ENCODE measurements around the gene BLNK.
A peak's percentile ranks its signal among the peaks of the same experiment; 100 is the strongest.

BLNK gene

DNA sequence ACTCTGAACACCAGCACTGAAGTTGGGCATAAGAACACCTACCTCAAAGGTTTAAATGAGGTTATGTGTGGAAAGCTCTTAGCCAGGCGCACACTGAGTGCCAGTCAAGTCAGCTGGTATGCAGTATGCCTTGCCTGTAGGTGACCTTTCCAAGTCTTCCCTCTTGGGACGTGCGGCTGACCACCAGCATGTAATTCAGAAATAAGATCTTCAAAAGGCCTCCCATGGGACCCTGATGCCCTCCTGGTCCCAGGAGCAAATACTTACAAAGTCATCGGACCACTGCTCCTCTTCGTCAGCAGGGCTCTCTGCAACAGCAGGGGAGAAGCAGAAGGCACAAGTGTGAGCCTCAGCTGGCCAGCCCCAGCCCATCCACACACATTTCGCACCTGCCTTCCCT, 40.8 kb downstream of the BLNK start:
- H3K27me3 ChIP-seq (replicated peaks; ENCODE audit: control insufficient read depth, insufficient read depth, low read length, poor library complexity, severe bottlenecking) = no peaks in the 10 kb centered on the region
- no peak overlapping the region for H3K4me3 ChIP-seq (ENCODE audit: insufficient read depth, low read depth, low read length, poor library complexity, severe bottlenecking)
- no peak overlapping the region for H3K27ac ChIP-seq (ENCODE audit: insufficient read depth, low read length, poor library complexity, severe bottlenecking)

DNA sequence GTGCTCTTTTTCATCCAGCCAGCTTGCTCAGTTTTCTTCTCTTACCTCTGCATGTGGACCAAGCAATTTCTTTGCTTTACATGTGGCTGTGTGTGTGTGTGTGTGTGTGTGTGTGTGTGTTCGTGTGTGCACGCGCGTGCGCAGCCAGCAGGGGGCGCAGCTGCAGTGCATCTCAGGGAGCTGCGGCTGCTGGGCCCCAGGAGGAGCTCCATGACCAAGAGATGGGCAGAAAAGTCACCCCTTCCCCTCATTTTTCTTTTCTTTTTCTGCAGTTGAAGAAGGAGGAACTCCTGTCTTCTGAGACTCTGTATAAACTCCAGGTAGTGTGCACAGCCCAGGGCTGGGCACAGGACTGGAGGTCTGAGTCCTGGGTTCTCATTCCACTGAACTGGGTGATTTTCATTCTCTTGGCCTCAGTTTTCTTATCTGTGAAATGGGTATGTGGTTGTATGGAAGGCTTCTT, 41.8 kb downstream of the BLNK start:
- H3K27me3 ChIP-seq (replicated peaks; ENCODE audit: control insufficient read depth, insufficient read depth, low read length, poor library complexity, severe bottlenecking) = no peaks in the 10 kb centered on the region

More for the DNA sequence above, 40.8 kb downstream of the BLNK start:
- no peak for DNase-seq
- no peaks in the 10 kb centered on the region for H3K4me1 ChIP-seq (ENCODE audit: control insufficient read depth, insufficient read depth, low read length, poor library complexity, severe bottlenecking)
- no peaks in the 10 kb centered on the region for H3K36me3 ChIP-seq (ENCODE audit: control insufficient read depth, insufficient read depth, low read length)
- no peaks in the 10 kb centered on the region for H3K9me3 ChIP-seq (ENCODE audit: control insufficient read depth, low read length)

GRCh38 chr10:96228408-96228994, 42.9 kb downstream of the BLNK start:
- H3K36me3 ChIP-seq (ENCODE audit: control insufficient read depth, insufficient read depth, low read length) = no peaks in the 10 kb centered on the region
- DNase-seq = no peak
- no peak overlapping the region for H3K27ac ChIP-seq (ENCODE audit: insufficient read depth, low read length, poor library complexity, severe bottlenecking)
- no peaks in the 10 kb centered on the region for H3K4me1 ChIP-seq (ENCODE audit: control insufficient read depth, insufficient read depth, low read length, poor library complexity, severe bottlenecking)
- no peaks in the 10 kb centered on the region for H3K27me3 ChIP-seq (replicated peaks; ENCODE audit: control insufficient read depth, insufficient read depth, low read length, poor library complexity, severe bottlenecking)
- no peak overlapping the region for H3K4me3 ChIP-seq (ENCODE audit: insufficient read depth, low read depth, low read length, poor library complexity, severe bottlenecking)
- no peaks in the 10 kb centered on the region for H3K9me3 ChIP-seq (ENCODE audit: control insufficient read depth, low read length)

More for the DNA sequence above, 41.8 kb downstream of the BLNK start:
- Histone ChIP-seq H3K27ac (ENCODE audit: insufficient read depth, low read length, poor library complexity, severe bottlenecking) (no peak overlapping the region), H3K9me3 (ENCODE audit: control insufficient read depth, low read length) (no peaks in the 10 kb centered on the region), H3K4me1 (ENCODE audit: control insufficient read depth, insufficient read depth, low read length, poor library complexity, severe bottlenecking) (no peaks in the 10 kb centered on the region), H3K4me3 (ENCODE audit: insufficient read depth, low read depth, low read length, poor library complexity, severe bottlenecking) (no peak overlapping the region), H3K36me3 (ENCODE audit: control insufficient read depth, insufficient read depth, low read length) (no peaks in the 10 kb centered on the region)
- DNase-seq = peak; percentile 6 to 38 (median 9)

- Histone ChIP-seq H3K36me3 (ENCODE audit: control insufficient read depth, insufficient read depth, low read length) (no peaks in the 10 kb centered on the region), H3K9me3 (ENCODE audit: control insufficient read depth, low read length) (no peaks in the 10 kb centered on the region), H3K4me1 (ENCODE audit: control insufficient read depth, insufficient read depth, low read length, poor library complexity, severe bottlenecking) (no peaks in the 10 kb centered on the region), H3K27ac (ENCODE audit: insufficient read depth, low read length, poor library complexity, severe bottlenecking) (no peak overlapping the region), H3K27me3 (replicated peaks; ENCODE audit: control insufficient read depth, insufficient read depth, low read length, poor library complexity, severe bottlenecking) (no peaks in the 10 kb centered on the region), H3K4me3 (ENCODE audit: insufficient read depth, low read depth, low read length, poor library complexity, severe bottlenecking) (no peak overlapping the region)
- DNase-seq = no peak
Observed at GRCh38 chr10:96227206-96227605, 44.2 kb downstream of the BLNK start.

DNA sequence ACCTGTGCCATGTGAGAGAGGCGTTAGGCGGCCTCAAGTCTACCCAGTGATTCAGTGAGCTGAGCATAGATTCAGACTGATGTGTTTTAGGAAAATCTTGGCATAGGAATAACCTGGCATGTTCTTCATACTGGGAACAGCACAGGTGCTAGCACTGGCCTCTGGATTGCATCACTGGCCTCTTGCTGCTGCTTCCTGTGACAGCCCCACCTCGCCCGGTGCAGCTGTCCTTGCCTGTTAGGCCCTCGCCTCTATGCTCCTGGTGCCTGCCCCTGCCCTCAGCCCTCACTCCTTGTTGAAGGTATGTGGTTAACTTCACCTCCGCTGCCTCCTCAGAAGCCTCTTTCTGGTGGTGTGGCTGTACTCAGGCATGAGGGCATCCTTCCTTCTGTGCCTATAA, 46.2 kb downstream of the BLNK start:
- DNase-seq = no peak
- Histone ChIP-seq H3K27ac (ENCODE audit: insufficient read depth, low read length, poor library complexity, severe bottlenecking) (no peak overlapping the region), H3K4me3 (ENCODE audit: insufficient read depth, low read depth, low read length, poor library complexity, severe bottlenecking) (no peak overlapping the region), H3K36me3 (ENCODE audit: control insufficient read depth, insufficient read depth, low read length) (no peaks in the 10 kb centered on the region), H3K27me3 (replicated peaks; ENCODE audit: control insufficient read depth, insufficient read depth, low read length, poor library complexity, severe bottlenecking) (no peaks in the 10 kb centered on the region), H3K4me1 (ENCODE audit: control insufficient read depth, insufficient read depth, low read length, poor library complexity, severe bottlenecking) (no peaks in the 10 kb centered on the region), H3K9me3 (ENCODE audit: control insufficient read depth, low read length) (no peaks in the 10 kb centered on the region)

DNA sequence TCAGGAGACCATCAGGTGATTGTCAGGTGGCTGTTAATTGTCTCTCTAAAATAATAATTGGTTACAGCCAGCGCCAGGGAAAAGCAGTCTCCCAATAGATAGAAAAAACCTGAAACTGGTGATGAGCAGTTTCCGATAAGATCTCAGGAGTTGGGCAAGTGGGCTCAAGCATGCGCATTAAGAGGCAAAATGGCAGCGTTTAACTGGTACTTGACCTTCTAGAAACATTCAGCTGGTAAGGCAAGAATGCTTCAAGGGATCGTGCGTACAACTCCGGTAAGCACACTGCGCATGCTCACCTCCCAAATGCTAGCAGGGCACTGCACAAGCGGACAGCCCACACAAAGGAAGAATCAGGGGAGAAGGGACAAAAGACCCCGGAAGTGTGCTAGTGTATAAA, 48.5 kb downstream of the BLNK start:
- no peaks in the 10 kb centered on the region for H3K36me3 ChIP-seq (ENCODE audit: control insufficient read depth, insufficient read depth, low read length)
- no peaks in the 10 kb centered on the region for H3K4me1 ChIP-seq (ENCODE audit: control insufficient read depth, insufficient read depth, low read length, poor library complexity, severe bottlenecking)
- H3K4me3 ChIP-seq (ENCODE audit: insufficient read depth, low read depth, low read length, poor library complexity, severe bottlenecking) = no peak overlapping the region
- H3K27me3 ChIP-seq (replicated peaks; ENCODE audit: control insufficient read depth, insufficient read depth, low read length, poor library complexity, severe bottlenecking) = no peaks in the 10 kb centered on the region
- DNase-seq = no peak
- no peak overlapping the region for H3K27ac ChIP-seq (ENCODE audit: insufficient read depth, low read length, poor library complexity, severe bottlenecking)
- H3K9me3 ChIP-seq (ENCODE audit: control insufficient read depth, low read length) = no peaks in the 10 kb centered on the region

GRCh38 chr10:96222441-96222840, 48.9 kb downstream of the BLNK start:
- Histone ChIP-seq H3K27ac (ENCODE audit: insufficient read depth, low read length, poor library complexity, severe bottlenecking) (no peak overlapping the region), H3K4me1 (ENCODE audit: control insufficient read depth, insufficient read depth, low read length, poor library complexity, severe bottlenecking) (no peaks in the 10 kb centered on the region), H3K36me3 (ENCODE audit: control insufficient read depth, insufficient read depth, low read length) (no peaks in the 10 kb centered on the region), H3K4me3 (ENCODE audit: insufficient read depth, low read depth, low read length, poor library complexity, severe bottlenecking) (no peak overlapping the region), H3K9me3 (ENCODE audit: control insufficient read depth, low read length) (no peaks in the 10 kb centered on the region), H3K27me3 (replicated peaks; ENCODE audit: control insufficient read depth, insufficient read depth, low read length, poor library complexity, severe bottlenecking) (no peaks in the 10 kb centered on the region)
- DNase-seq = no peak

GRCh38 chr10:96218826-96219225, 52.5 kb downstream of the BLNK start:
- no peak for DNase-seq
- no peaks in the 10 kb centered on the region for H3K36me3 ChIP-seq (ENCODE audit: control insufficient read depth, insufficient read depth, low read length)
- H3K4me1 ChIP-seq (ENCODE audit: control insufficient read depth, insufficient read depth, low read length, poor library complexity, severe bottlenecking) = no peaks in the 10 kb centered on the region
- no peaks in the 10 kb centered on the region for H3K27me3 ChIP-seq (replicated peaks; ENCODE audit: control insufficient read depth, insufficient read depth, low read length, poor library complexity, severe bottlenecking)
- H3K27ac ChIP-seq (ENCODE audit: insufficient read depth, low read length, poor library complexity, severe bottlenecking) = no peak overlapping the region
- no peaks in the 10 kb centered on the region for H3K9me3 ChIP-seq (ENCODE audit: control insufficient read depth, low read length)
- no peak overlapping the region for H3K4me3 ChIP-seq (ENCODE audit: insufficient read depth, low read depth, low read length, poor library complexity, severe bottlenecking)

DNA sequence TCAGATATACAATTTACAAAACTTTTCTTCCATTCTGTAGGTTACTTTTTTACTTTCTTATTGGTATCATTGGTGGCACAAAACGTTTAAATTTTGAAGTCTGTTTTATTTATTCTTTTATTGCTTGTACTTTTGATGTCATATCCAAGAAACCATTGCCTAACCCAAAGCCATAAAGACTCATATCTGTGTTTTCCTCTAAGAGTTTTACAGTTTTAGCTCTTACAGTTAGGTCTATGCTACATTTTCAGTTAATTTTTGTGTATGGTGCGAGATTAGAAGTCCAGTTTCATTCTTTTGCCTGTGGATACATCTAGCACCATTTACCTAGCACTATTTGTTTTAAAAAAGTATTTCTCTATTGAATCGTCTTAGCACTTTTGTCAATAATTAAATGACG, 53.7 kb downstream of the BLNK start:
- no peaks in the 10 kb centered on the region for H3K36me3 ChIP-seq (ENCODE audit: control insufficient read depth, insufficient read depth, low read length)
- no peak overlapping the region for H3K27ac ChIP-seq (ENCODE audit: insufficient read depth, low read length, poor library complexity, severe bottlenecking)
- no peak overlapping the region for H3K4me3 ChIP-seq (ENCODE audit: insufficient read depth, low read depth, low read length, poor library complexity, severe bottlenecking)
- DNase-seq = no peak
- H3K9me3 ChIP-seq (ENCODE audit: control insufficient read depth, low read length) = no peaks in the 10 kb centered on the region
- H3K27me3 ChIP-seq (replicated peaks; ENCODE audit: control insufficient read depth, insufficient read depth, low read length, poor library complexity, severe bottlenecking) = no peaks in the 10 kb centered on the region
- no peaks in the 10 kb centered on the region for H3K4me1 ChIP-seq (ENCODE audit: control insufficient read depth, insufficient read depth, low read length, poor library complexity, severe bottlenecking)

DNA sequence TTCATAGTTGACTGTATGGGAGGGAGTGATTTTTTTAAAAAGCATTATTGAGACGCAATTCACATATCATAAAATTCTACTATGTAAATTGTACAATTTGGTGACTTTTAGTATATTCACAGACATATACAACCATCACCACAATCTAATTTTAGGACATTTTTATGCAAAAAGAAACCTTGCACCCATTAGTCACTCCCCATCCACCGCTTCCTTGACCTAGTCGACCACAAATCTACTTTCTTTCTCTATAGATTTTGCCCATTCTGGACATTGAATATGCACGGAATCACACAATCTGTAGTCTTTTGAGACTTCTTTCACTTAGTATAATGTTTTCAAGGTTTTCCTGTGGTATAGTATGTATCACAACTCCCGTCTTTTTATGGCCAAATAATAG, 54.6 kb downstream of the BLNK start:
- Histone ChIP-seq H3K4me1 (ENCODE audit: control insufficient read depth, insufficient read depth, low read length, poor library complexity, severe bottlenecking) (no peaks in the 10 kb centered on the region), H3K4me3 (ENCODE audit: insufficient read depth, low read depth, low read length, poor library complexity, severe bottlenecking) (no peak overlapping the region), H3K27ac (ENCODE audit: insufficient read depth, low read length, poor library complexity, severe bottlenecking) (no peak overlapping the region), H3K9me3 (ENCODE audit: control insufficient read depth, low read length) (no peaks in the 10 kb centered on the region), H3K27me3 (replicated peaks; ENCODE audit: control insufficient read depth, insufficient read depth, low read length, poor library complexity, severe bottlenecking) (no peaks in the 10 kb centered on the region), H3K36me3 (ENCODE audit: control insufficient read depth, insufficient read depth, low read length) (no peaks in the 10 kb centered on the region)
- DNase-seq = no peak

Measured in effector memory CD4-positive, alpha-beta T cell (primary cell).